ENCODE measurements around the gene PLAGL2. TPM values are rescaled to one million over a fixed set of nuclear protein-coding genes. Genes with fewer than 3 reads are reported as not detected.

PLAGL2 gene
- total and polyA plus RNA-seq, 4 donors = 1.3 to 7.2 (median 1.6) TPM

GRCh38 chr20:32149566-32150170, 57.9 kb downstream of the PLAGL2 start (continued):
- TF ChIP-seq NR2F2 (IDR thresholded peaks at IDR 0.05) (no peak), YY1 (IDR thresholded peaks at IDR 0.05) (no peak), SP1 (IDR thresholded peaks at IDR 0.05) (no peak), EGR1 (IDR thresholded peaks at IDR 0.05; ENCODE audit: low read depth in 2 of 2) (no peak), MAX (IDR thresholded peaks at IDR 0.05) (no peak), HNF4G (IDR thresholded peaks at IDR 0.05) (no peak), RAD21 (IDR thresholded peaks at IDR 0.05) (no peak)

GRCh38 chr20:32144898-32145662, 62.5 kb downstream of the PLAGL2 start:
- H3K27me3 ChIP-seq (ENCODE audit: control insufficient read depth in 4 of 4, insufficient read depth in 4 of 4, low read length in 3 of 4) = no peaks in the 10 kb centered on the region
- H3K36me3 ChIP-seq (ENCODE audit: control insufficient read depth in 4 of 4, insufficient read depth in 3 of 4, low read depth in 1 of 4, low read length in 3 of 4) = peaks cover 23 to 83% (median 62%) of the 10 kb centered on the region in 4 donors
- H3K4me3 ChIP-seq (ENCODE audit: low read depth in 1 of 3, low read length in 3 of 3) = no peak overlapping the region
- TF ChIP-seq YY1 (IDR thresholded peaks at IDR 0.05) (no peak), RAD21 (IDR thresholded peaks at IDR 0.05) (no peak), GABPA (IDR thresholded peaks at IDR 0.05 in 1 of 2, conservative IDR thresholded peaks at IDR 0.05 in 1 of 2) (no peak), FOXA1 (IDR thresholded peaks at IDR 0.05) (no peak), NR2F2 (IDR thresholded peaks at IDR 0.05) (no peak), REST (IDR thresholded peaks at IDR 0.05) (no peak), HNF4G (IDR thresholded peaks at IDR 0.05) (no peak), CTCF (IDR thresholded peaks at IDR 0.05; ENCODE audit: low read depth, low read length, missing input control) (no peak), RXRA (IDR thresholded peaks at IDR 0.05) (no peak), FOXA2 (IDR thresholded peaks at IDR 0.05) (no peak), JUND (IDR thresholded peaks at IDR 0.05) (no peak), EGR1 (IDR thresholded peaks at IDR 0.05; ENCODE audit: low read depth in 2 of 2) (no peak), SP1 (IDR thresholded peaks at IDR 0.05) (no peak), ZBTB33 (IDR thresholded peaks at IDR 0.05) (no peak), TAF1 (conservative IDR thresholded peaks at IDR 0.05) (no peak), ATF3 (IDR thresholded peaks at IDR 0.05) (no peak), MAX (IDR thresholded peaks at IDR 0.05) (no peak), HNF4A (conservative IDR thresholded peaks at IDR 0.05) (no peak)
- WGBS = 97% methylated on average over 8 of the region's 8 CpGs
- no peak for DNase-seq (ENCODE audit: low spot score)
- H3K27ac ChIP-seq (ENCODE audit: low read depth in 1 of 2, low read length in 2 of 2) = no peak overlapping the region
- no peaks in the 10 kb centered on the region for H3K4me1 ChIP-seq (ENCODE audit: control insufficient read depth in 4 of 4, insufficient read depth in 4 of 4, low read length in 3 of 4)
- no peak overlapping the region for H3K9ac ChIP-seq (ENCODE audit: low read depth in 1 of 2, low read length in 2 of 2)
- H3K9me3 ChIP-seq (ENCODE audit: control insufficient read depth in 4 of 4, low read length in 3 of 4) = no peaks in the 10 kb centered on the region
